Lower leg skin (tissue), 4 donors: Measurements from ENCODE around the gene BMS1. TPM values are rescaled to one million over a fixed set of nuclear protein-coding genes. Genes with fewer than 3 reads are reported as not detected.
"Not testable (repeated sequence)": the region's sequence is repeated elsewhere in the genome, so short reads cannot be mapped to it uniquely, and the experiment has no call there.

ENCODE experiments used
- DNase-seq, 2 donors: peaks; one replicate each; pipeline ENCODE4 v3.0.0-alpha.2; 2019; ENCODE audit warnings: low spot score in 2 of 2
- H3K4me3 ChIP-seq: fragments of 200-600 bp; sonication (generic); 2 replicates; pipeline ENCODE4 v1.5.1; 2017; ENCODE audit warnings: mild to moderate bottlenecking, low read depth; ENCODE audit not compliant: poor library complexity, severe bottlenecking
- CTCF ChIP-seq, 3 donors: fragments of 450-650 bp; IDR thresholded peaks; one replicate each; pipeline ENCODE4 v1.5.1; 2016; ENCODE audit warnings: antibody characterized with exemption in 3 of 3, mild to moderate bottlenecking in 3 of 3, moderate library complexity in 2 of 3
- POLR2A ChIP-seq, 2 donors: fragments of 450-650 bp; IDR thresholded peaks; one replicate each; pipeline ENCODE4 v1.6.1; 2016 to 2017; ENCODE audit warnings: antibody characterized with exemption in 2 of 2, mild to moderate bottlenecking in 1 of 2, moderate library complexity in 1 of 2
- WGBS, 2 donors: methylation state at CpG; one replicate each; pipeline ENCODE4 v1.1.5; 2018; 5-methylcytosine and 5-hydroxymethylcytosine counted together
- intact Hi-C: fragments of 100-400 bp; cut with DNase I; formaldehyde crosslinking; loops from one replicate; pipeline ENCODE4 v1.15.0; 2023; ENCODE audit warnings: low total_unique reads
- total RNA-seq, 4 donors: library from RNA; depleted of rRNA; stranded (reverse); fragments of >200 nt; gene quantifications; one replicate each; pipeline ENCODE4 v1.1.0, GENCODE V29; 2016

BMS1 gene
- 10 to 100 TPM; 13.4 to 17.7 (median 17.2) TPM for total RNA-seq

- peak within 1 kb of the TSS; percentile 58 for H3K4me3 ChIP-seq
- intact Hi-C loops, result no loop called here
- WGBS, 2 donors, result 0% methylated on average over 51 to 60 of the region's 60 CpGs
- peak; percentile 89 to 97 for DNase-seq
- peak in 1 of 2 donors; percentile 2 for TF ChIP-seq POLR2A (IDR thresholded peaks at IDR 0.05)
- no peak for TF ChIP-seq CTCF (IDR thresholded peaks at IDR 0.05)
Measured at GRCh38 chr10:42782446-42783180, at the start of gene BMS1. TSS of gene BMS1 (plus strand) at chr10:42782795. CDS start at chr10:42784395, 1,600 bp downstream.

GRCh38 chr10:42734536-42734935 lies 48.1 kb upstream of the BMS1 start:
- no peak for DNase-seq
- 8 to 12% methylated on average over 1 of the region's 1 CpG for WGBS, 2 donors
- intact Hi-C loops, result no loop called here
- H3K4me3 ChIP-seq, result no peak overlapping the region
- TF ChIP-seq POLR2A (IDR thresholded peaks at IDR 0.05) (no peak), CTCF (IDR thresholded peaks at IDR 0.05) (no peak)

- DNase-seq, result no peak
- 67 to 75% methylated on average over 3 of the region's 3 CpGs for WGBS, 2 donors
- H3K4me3 ChIP-seq, result no peak overlapping the region
- intact Hi-C loops, result no loop called here
- TF ChIP-seq POLR2A (IDR thresholded peaks at IDR 0.05) (no peak), CTCF (IDR thresholded peaks at IDR 0.05) (no peak)
Measured at GRCh38 chr10:42738679-42739078, 43.9 kb upstream of the BMS1 start.

GRCh38 chr10:42741536-42741935 lies 41.1 kb upstream of the BMS1 start:
- H3K4me3 ChIP-seq, intact Hi-C loops, DNase-seq: not testable (repeated sequence)
- WGBS, 2 donors, result 91% methylated on average over 7 of the region's 7 CpGs

GRCh38 chr10:42743697-42744096 lies 38.9 kb upstream of the BMS1 start:
- intact Hi-C loops, result no loop called here
- DNase-seq, result no peak
- H3K4me3 ChIP-seq, result no peak overlapping the region
- 78 to 82% methylated on average over 3 of the region's 3 CpGs for WGBS, 2 donors
- TF ChIP-seq POLR2A (IDR thresholded peaks at IDR 0.05), result no peak
- TF ChIP-seq CTCF (IDR thresholded peaks at IDR 0.05), result no peak

DNA sequence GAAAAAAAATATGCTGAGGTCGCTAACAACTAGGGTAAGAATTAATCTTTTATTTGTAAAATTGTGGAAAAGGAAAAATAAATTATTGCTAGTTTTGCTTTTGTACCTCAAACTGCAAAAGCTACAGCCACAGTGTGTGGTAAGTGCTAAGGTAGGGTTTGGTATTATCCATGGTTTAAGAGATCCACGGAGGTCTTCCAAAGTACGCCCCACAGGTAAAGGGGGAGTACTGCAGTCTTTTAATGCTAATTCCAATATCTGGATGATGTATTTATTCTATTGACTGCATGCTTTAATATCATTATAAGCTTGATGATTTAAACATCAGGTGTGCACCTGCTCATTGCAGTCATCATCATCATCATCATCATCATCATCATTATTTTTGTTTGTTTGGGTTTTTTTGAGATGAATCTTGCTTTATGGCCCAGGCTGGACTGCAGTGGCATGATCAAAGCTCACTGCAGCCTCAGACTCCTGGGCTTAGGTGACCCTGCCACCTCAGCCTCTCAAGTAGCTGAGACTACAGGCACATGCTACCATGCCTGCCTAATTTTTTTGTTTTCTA lies 38.4 kb upstream of the BMS1 start:
- intact Hi-C loops, result no loop called here
- H3K4me3 ChIP-seq, result no peak overlapping the region
- 64 to 71% methylated on average over 3 of the region's 3 CpGs for WGBS, 2 donors
- TF ChIP-seq CTCF (IDR thresholded peaks at IDR 0.05) (no peak), POLR2A (IDR thresholded peaks at IDR 0.05) (no peak)
- no peak for DNase-seq
